ENCODE measurements around the gene RRP12.

RRP12 gene

DNA sequence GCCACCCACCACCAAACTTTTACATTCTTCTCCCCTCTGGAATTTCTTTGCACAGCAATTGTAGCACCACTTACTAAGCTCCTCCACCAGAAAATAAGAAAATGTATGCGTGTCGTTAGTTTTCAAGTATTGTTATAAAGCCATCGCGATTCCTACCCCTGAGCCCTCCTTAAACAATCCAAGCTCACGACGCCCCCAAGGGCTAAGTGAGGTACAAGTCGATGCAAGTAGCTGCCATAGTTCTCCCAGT, 67.9 kb downstream of the RRP12 start:
- DNase-seq (ENCODE audit: low spot score), result no peak
- peak; percentile 9 for TF ChIP-seq CTCF (IDR thresholded peaks at IDR 0.05; ENCODE audit: extremely low read depth, insufficient read depth, missing control alignments)
- in situ Hi-C loops (cut with MboI; ENCODE audit: low pct_unique_long_range_greater_than_20kb, low sequenced_read_pairs, unreplicated experiment), result no loop called here

DNA sequence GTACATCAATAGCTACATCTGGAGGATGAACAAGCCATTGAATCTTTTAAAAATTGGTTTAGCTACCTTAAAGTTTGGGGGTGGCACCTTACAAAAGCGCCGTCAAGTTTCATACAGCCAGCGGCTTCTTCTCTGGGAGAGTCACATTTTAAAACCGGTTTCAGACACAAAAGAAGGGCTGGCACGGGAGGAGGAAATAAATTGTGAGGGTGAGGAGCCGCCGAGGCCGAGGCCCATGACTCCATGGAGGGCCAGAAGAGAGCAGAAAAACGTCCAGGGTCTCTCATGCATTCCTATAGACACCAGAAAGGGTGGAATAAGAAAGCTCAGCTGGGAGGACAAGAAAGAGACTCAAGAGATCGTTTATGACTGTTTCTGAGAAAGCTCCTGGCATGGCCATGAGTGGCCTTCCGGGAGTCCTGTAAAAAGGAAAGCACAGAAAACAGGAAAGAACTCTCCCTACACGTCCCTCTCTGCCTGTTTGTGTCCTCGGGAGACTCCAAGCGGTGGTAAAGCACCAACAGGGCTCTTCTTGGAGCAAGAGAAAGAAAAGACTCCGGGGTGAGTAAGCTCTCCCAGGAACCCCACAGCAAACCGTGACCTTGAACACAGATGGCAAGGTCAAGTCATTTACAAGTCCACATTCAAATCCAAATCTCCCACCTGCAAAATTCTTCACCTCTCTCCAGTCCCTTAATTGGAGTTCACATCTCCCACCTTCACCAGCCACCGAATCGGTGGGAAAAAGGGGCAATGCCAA, 68.4 kb downstream of the RRP12 start:
- in situ Hi-C loops (cut with MboI; ENCODE audit: low pct_unique_long_range_greater_than_20kb, low sequenced_read_pairs, unreplicated experiment), result no loop called here
- TF ChIP-seq CTCF (IDR thresholded peaks at IDR 0.05; ENCODE audit: extremely low read depth, insufficient read depth, missing control alignments), result no peak
- no peak for DNase-seq (ENCODE audit: low spot score)

GRCh38 chr10:97331153-97331703, 69.9 kb downstream of the RRP12 start:
- DNase-seq (ENCODE audit: low spot score), result no peak
- TF ChIP-seq CTCF (IDR thresholded peaks at IDR 0.05; ENCODE audit: extremely low read depth, insufficient read depth, missing control alignments), result no peak
- in situ Hi-C loops (cut with MboI; ENCODE audit: low pct_unique_long_range_greater_than_20kb, low sequenced_read_pairs, unreplicated experiment), result no loop called here

- no peak for DNase-seq (ENCODE audit: low spot score)
- TF ChIP-seq CTCF (IDR thresholded peaks at IDR 0.05; ENCODE audit: extremely low read depth, insufficient read depth, missing control alignments), result no peak
- in situ Hi-C loops (cut with MboI; ENCODE audit: low pct_unique_long_range_greater_than_20kb, low sequenced_read_pairs, unreplicated experiment), result no loop called here
Measured at GRCh38 chr10:97329766-97330165, 71.4 kb downstream of the RRP12 start.

- no peak for TF ChIP-seq CTCF (IDR thresholded peaks at IDR 0.05; ENCODE audit: extremely low read depth, insufficient read depth, missing control alignments)
- DNase-seq (ENCODE audit: low spot score), result peak; percentile 43
- in situ Hi-C loops (cut with MboI; ENCODE audit: low pct_unique_long_range_greater_than_20kb, low sequenced_read_pairs, unreplicated experiment), result no loop called here
Measured at GRCh38 chr10:97328646-97329453, 72.3 kb downstream of the RRP12 start.

- no peak for DNase-seq (ENCODE audit: low spot score)
- in situ Hi-C loops (cut with MboI; ENCODE audit: low pct_unique_long_range_greater_than_20kb, low sequenced_read_pairs, unreplicated experiment), result no loop called here
- TF ChIP-seq CTCF (IDR thresholded peaks at IDR 0.05; ENCODE audit: extremely low read depth, insufficient read depth, missing control alignments), result no peak
Measured at GRCh38 chr10:97327348-97328294, 73.5 kb downstream of the RRP12 start.
